Measurements from ENCODE around the gene GRM8.
A peak's percentile ranks its signal among the peaks of the same experiment; 100 is the strongest.

The GRM8 gene

DNA sequence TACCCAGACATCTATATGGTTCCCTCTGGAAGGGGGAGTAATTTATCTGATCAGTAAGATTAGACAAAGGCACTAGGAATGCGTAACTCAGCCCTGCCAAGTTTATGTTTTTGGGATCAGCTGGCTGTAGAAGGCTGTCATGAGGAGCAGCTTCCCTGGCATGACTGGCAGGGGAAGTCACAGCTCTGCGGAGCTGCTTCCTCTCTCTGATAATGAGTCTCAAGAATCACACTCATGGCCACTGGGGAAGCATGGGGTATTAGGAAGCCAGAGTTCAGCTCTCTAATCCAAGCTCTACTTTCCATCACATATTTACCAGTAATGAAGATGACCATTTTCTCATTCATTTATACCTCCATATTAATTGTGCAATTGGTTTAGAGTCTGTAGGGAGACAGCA is 758.9 kb downstream of the GRM8 start:
- DNase-seq = no peak

DNA sequence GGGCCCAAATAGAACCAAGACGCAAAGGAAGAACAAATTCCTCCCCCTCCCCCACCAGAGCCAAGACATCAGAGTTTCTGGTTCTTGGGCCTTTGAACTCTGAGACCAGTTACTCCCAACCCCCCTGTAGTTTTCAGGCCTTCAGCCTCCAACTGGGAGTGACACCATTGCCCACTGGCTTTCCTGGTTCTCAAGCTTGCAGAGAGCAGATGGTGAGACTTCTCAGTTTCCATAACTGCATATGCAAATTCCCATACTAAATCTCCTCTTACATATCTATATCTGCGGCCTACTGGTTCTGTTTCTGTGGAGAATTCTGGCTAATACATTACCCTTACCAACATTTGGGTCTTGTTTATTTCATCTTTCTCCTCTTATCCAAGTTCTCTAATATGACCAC is 762.9 kb downstream of the GRM8 start:
- DNase-seq = no peak

DNA sequence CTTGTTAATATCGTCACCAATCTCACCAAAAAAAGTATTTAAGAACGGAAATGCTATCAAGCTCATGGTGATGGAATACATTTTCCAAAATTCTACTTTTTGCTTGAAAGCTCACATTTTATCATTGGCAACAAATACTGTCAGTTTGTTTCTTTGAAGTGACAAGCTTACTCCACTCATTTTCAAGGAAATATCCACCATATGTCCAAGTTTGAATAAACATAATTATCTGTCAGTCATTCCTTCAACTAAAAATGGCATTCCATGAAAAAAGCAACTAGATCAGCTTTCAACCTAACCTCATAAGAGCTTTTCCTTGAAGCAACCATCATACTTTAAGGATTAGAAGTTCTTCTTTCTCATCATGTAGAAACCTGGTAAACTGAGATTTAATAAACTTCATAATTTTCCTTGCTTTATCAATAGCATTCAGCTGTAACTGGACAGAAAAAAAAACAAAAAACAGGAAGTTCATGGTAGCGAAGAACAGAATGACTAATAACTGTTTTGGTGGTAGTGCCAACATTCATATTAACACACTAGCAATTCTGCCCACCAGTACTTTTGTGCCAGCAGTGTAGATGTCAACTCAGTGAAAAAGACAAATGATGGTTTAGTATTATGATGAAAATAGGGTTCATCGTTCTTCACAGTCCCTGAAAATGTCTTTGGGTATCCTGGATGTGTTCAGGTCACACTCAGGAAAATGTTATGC is 764.9 kb downstream of the GRM8 start:
- DNase-seq = no peak

DNA sequence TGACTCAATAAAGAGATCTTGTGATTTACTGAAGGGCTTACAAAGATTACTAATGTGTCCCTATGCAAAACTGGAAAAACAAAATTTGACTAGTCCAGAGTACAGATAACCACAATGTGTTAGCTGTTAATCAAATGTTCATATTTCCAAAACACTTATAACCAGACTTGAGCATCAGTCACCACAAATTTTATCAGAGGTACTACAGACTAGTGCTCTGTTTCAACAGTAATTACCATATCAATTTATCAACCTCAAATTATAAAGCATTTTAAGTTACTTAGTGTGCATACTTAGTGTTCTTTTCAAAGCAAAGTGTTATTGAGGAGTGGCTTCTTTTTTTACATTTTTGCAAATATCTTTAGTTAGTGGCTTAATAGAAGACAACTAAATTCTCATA is 765.9 kb downstream of the GRM8 start:
- DNase-seq = no peak

DNA sequence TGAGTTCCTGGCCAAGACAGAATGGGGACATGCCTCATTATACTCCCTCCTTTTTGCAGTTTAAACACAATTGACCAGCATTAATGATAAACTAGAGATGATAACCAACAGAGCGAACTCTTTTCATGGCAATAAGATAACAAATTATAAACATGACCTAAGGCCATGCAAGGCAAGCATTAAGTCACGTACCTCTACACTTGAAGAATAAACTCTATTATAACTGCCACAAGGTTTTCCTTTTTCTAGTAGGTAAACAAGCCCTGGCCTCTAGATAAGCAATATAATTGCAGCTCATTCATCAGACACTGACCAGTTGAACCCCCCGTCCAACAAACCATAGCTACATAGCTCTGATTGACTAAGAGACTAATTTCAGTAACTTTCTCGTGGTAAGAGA is 767.0 kb downstream of the GRM8 start:
- no peak for DNase-seq

DNA sequence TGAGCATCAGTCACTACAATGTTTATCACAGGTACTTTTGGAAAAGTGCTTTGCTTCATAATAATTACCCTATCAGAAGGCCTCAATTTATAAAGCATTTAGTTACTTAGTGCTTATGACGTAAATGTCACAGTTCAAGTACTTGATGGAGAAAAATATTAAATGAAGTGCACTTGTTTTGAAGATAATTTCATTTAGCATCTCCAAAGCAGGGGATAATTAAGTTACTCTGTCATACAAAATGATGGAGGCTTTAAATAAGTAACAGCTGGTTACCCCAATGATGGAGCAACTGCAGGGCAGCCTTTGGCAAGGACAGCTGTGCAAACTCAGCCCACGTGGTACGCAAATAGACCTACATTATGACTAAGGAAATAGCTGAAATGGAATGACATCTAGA is 768.8 kb downstream of the GRM8 start:
- no peak for DNase-seq

DNA sequence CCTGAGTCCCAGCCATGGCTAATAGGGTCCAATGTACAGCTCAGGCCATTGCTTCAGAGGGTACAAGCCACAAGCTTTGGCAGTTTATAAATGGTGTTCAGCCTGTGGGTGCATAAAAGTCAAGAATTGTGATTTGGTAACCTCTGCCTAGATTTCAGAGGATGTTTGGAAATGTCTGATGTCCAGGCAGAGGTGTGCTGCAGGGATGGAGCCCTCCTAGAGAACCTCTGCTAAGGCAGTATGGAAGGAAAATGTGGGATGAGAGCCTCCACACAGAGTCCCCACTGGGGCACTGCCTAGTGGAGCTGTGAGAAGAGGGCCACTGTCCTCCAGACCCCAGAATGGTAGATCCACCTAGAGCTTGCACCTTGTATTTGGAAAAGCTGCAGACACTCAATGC is 779.9 kb downstream of the GRM8 start:
- no peak for DNase-seq

DNA sequence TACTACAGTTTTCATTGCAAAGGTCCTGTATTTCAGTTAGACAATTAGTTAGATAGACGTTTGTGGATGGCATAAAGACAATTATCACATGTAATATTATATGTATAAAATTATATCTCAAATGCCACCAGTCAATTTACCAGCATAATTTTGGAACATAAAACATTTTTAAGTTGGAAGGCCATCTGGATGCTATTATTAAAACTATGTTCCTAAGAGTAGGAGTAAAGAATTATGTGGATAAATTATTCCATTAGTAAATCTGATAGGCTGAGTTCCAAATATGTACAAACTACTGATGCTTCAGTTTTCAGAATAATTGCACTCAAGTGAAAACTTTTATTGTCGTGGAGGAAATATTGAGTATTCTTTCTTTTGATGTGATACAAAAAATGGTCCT is 790.3 kb downstream of the GRM8 start:
- no peak for DNase-seq

DNA sequence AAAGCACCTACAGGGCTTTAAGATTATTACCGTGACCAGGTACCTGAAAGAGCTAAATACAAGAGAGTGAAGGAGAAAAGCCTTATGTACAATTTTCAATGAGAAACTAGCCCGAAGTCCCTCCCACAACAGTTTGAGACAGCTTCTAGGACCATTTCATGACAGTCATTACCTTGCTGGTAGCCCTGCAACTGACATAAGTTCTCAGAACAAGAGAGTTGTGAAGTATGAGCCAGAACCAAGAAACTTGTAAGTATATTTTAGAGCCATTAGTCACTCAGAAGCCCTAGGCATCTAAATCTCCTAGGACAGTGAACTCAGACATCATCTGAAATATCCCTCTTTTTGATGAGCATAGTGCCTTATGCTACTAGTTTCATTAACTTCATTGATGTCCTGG is 792.1 kb downstream of the GRM8 start:
- no peak for DNase-seq

DNA sequence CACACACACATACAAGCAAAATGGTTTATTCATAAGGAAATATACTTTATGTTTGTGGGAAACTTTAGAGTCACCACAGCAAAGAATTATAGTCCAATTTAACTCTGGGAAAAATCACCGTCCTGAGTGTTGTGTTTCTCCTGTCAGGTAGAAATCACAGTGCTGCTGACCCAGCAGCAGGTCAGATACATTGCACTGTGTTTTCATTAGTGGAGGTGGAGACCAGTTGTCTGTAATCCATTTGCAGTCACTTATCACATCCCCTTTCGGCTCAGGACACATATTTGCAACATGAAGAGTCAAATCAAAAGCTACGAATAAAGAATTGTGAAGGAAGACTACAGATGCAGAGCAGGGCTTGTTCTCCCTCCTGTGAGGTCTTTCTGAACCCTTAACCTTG is 799.6 kb downstream of the GRM8 start:
- DNase-seq = no peak

DNA sequence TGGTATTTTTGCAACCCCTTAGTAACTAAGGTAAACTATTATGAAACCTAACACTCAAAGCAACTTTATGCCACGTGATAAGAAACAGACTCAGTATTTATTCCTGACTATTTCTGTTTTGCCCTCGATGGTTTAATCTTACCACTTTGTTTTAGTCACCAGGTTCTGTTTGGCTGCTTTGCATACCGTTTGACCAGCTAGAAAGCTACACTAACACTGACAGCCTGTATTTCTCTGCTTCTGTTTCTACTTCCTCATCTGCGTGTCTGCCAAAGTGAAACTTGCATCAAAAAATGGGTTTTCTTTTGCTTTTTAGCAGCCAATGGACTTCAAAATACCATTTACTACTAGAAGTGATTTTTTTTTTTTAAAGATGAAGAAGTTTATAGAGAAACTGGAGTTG is 802.5 kb downstream of the GRM8 start:
- peak; percentile 1 for DNase-seq

DNA sequence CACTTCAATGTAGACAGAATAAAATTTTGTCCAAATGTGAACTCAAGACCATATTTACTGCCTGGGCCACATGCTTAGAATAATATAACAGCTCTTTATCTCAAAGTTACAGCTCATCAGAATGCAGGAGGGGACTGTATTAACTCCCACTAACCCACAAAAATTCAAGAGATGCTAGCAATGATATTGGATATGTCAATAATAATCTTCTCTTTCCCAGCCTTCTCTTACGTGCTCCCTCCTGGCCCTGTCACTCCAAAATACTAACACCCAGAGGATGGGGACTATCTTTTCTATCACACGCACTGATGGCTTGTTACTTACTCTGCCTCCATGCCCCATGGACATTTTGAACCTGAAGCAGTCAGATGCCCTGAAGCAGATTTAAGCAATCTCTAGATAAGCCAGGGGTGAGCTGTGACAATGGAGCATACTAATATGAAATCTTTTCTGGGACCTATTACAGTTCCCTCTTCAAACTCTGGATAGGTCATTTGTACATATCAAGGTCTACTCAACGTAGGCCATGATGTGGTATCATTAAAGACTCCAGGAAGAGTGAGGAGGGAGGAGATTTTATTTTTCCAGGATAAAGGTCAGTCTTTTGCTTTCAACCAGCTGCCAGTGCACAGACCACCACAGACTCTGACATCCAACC is 803.0 kb downstream of the GRM8 start:
- no peak for DNase-seq

DNA sequence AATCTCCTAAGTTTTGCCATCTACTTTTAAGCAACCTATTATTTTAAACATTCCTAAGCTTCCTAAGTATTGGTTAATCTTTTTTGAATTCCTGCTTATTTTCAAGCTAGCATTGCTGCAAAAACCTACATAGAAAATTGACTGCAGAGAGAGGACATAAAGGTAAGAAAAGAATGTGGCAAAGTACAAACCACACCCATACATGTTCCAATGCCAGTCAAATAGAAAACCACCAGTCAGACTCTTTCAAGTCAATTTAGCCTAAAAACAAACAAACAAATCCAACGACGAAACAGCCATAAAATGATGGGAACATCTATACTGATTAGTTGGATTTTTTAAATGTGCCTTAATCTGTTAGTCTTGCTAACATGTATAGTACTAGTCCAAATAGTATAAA is 804.8 kb downstream of the GRM8 start:
- DNase-seq = no peak

DNA sequence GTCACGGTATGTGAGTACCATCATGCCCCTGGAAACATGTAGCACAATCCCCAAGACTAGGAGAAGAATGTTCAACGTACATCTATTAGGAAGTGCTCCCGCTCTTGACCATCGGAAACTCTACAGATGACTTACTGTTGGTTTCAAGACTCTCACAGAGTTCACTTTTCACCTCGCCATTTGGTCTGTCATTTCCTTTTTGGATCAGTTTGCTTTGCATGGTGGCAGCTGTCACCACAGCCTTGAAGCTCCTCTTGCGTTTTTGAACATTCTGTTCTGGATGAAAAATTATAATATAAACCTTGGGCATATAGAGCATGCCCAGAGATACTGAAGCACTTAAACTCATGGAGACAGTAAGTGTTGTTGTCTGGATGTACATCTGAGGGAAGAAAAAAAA is 806.8 kb downstream of the GRM8 start:
- no peak for DNase-seq

DNA sequence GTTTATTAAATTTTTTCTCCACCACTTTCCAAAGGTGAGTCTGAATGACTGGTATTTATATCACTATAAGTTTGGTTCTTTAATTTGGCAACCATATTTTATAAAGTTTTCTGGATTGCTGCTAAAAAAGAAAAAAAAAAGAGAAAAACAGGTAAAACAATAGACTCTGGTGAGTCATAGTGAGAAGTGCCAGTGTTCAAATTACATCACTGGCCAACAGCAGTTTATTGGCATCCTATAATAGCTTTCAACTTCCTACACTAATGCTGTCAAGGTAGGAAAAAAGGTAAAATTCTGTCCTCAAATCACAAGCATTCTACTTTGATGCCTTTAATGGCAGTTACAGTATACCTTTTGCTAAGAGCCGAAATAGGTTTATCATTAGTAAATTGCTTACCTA is 808.8 kb downstream of the GRM8 start:
- DNase-seq = no peak

DNA sequence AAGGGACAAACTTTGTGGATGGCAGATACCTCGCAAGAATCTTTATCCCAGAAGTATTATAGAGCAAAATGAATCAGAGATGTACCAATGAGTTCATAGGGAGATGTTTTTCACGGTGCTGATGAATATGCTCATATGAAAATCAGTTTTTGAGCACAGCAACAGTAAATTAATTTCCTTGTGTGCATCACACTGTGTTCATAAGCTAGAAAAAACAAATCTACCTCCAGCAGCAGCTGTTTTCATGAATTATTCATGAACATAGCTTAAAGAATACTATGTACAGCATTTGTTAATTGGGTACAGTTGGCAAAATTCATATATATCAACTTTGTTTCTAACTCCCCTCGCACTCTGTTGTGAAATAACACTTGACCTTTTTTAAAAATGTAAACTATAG is 809.8 kb downstream of the GRM8 start:
- no peak for DNase-seq

DNA sequence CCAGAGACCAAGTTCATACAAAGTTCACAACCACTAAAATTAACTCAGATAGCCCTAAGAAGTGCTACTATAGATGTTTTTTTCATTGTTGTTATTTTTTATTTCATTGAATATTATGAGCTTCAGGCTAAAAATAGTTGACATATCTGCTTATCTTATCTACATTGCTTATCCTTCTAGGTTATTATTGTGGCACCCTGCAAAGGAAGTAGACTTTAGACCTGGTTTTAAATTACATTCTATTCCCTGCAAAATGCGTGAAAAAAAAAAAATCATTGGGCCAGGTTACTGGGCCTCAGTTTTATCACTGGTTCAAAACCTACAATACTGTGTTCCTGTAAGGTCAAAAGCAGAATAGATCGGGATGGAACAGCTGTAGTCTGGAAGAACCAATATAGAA is 811.0 kb downstream of the GRM8 start:
- DNase-seq = no peak

DNA sequence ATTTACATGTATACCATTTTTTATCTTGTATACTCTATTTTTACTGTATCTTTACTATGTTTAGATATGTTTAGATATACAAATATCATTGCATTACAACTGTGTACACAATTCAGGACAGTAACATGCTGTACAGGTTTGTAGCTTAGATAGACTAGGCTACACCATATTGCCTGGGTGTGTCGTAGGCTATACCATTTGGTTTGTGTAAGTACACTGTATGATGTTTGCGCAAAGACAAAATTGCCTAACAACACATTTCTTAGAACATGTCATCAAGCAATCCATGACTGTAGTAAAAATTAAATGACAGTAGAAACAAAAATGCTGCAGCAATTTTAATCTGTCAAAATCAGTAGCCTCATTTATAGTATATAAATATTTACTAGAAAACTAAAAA is 812.2 kb downstream of the GRM8 start:
- DNase-seq = no peak

DNA sequence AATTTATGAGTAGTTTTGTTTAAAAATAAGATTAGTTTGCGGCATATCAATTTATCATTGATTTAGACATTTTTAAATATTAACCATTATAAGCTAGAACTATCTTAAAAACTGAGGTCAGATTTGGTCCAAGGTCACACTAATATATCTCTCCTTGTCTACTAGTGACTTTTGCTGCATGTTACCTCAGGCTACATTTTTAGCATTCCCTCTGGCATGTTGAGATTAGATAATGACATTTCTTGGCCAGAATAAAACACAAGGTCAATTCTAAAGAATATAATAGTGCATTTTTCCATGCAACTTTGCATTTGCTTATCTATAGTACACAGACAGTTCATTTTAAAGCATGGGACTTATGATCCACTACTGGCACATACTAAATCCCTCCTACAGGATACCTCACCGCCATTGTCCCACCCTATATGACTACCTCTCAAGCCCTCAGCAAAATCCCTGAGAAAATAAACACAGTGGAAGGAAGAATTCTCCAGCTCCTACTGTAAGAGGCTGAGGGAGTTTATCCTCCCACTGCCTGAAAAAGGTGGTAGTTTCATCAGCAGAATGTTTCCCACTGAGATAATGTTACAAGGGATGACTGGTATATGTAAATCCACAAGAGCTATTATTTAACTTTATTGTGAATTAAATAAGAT is 816.4 kb downstream of the GRM8 start:
- DNase-seq = no peak

DNA sequence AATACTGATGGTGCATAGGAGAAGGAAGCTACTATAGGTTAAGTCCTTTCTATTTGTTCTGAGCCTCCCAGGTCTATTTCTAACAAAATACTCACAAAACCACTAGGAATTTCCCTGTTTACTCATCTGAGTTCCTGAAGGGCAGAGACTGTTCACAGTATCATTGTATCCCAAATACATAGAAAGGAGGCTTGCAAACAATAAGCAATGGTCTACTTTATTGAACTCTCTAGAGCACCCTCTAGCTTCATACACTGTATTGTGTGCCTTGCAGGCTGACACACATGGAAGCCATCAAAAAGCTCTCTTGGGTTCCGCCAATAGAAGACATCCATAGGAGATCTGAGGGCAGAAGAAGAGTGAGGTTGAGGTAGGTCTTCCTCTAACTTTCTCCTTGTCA is 826.1 kb downstream of the GRM8 start:
- no peak for DNase-seq

DNA sequence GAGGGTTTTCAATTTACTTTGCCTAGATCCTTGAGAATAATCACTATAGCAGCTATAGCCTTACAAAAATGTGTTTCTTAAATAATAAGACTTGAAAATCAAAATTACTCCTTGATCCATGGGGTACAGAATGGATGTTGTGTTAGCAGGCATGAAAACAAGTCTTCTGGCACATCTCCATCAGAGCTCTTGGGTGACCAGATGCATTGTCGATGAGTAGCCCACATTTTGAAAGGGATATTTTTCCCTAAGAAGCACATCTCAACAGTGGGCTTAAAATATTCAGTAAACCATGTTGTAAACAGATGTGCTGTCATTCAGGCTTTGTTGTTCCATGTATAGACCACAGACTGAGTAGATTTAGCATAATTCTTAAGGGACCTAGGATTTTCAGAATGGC is 827.8 kb downstream of the GRM8 start:
- no peak for DNase-seq

DNA sequence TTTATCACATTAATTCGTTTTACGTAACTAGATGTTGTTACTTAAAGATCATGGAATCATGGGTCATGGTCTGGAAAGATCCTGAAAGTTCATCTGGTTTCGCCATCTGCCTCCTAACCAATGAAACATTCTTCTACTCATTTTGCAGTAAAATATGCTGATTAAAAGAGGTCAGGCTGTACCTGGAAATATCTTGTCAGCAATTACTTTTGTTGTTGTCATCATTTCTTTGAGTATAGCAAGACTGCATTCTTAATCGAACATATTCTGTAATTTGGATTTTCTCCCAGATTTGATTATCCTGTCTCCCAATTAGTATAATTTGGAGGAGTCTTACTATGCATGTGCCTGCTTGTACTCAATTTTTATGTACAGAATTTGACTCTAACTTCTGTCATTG is 833.7 kb downstream of the GRM8 start:
- no peak for DNase-seq

DNA sequence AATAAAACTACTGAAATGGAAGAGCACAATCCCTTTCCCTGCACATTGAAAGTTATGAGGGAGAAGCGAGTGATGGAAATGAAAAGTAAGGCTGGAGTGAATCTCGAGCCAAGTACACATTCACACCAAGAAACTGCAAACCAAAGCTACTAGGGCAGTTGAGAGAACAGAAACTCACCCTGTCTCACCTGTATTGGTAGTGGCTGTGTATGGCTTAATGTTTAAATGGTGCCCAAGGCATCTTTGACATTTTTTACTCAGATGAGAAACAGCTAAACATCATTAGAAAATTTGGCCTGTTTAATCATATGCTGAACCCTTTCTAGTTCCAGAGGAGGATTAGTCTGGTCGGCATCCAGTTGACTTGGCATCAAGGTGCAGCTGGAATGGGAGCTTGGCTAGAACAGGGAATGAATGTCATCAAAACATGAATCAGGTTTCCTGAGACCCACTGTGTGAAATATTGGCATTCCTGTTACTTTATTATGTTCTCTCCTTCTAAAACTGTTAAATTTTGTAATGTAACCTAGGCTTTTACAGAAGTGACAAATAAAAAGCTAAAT is 840.8 kb downstream of the GRM8 start:
- no peak for DNase-seq

All from OCI-M1 (cell line).